NOMO-1 treated with dmso at 0.1 percent for 144 hours (cell line): Measurements from ENCODE around the gene MYCBPAP.
A peak's percentile ranks its signal among the peaks of the same experiment; 100 is the strongest.
"Not testable (repeated sequence)": the region's sequence is repeated elsewhere in the genome, so short reads cannot be mapped to it uniquely, and the experiment has no call there.

Source experiments
- DNase-seq: peaks from one replicate; lab custom pipeline; 2025; ENCODE audit not compliant: unreplicated experiment; lab: John Stamatoyannopoulos, UW

Gene MYCBPAP

DNA sequence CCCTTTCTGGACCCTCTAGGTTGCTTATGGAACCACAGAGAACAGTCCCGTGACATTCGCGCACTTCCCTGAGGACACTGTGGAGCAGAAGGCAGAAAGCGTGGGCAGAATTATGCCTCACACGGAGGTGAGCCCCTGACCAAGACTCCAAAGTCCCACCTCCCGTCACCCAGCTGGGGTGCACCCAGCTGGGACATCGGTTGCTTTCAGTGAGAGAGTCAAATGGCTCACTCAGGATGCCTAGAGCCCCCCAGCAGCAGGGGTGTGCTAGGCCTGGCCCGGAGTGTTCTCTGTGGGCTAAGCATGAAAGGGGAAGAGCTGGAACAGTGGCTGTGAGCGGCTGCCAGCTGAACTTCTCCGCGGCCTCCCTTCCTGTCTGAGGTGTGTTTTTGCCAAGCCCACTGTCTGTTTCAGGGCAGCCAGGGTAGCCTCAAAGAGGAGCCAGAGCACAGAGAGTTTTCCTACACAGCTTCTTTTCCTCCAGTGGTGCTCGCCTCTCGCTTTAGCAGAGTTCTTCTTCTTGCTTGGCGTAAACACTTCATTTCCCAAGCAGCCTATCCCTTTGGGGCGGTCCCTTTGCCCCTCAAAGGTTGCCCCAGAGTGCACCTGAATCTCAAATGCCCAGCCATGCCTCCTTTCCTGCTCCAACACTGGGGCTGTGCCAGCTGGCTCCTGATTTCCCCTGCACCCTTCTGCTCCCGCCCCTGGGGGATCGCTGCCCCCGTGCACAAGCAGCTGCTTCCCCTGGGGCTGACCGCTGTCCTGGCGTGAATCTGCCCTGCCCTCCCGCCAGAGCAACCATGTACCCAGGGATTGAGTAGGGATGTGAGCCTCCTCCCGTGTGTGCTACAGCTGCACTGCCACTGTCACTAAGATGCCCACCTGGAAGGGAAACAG lies 37.0 kb upstream of the MYCBPAP start:
- no peak for DNase-seq

DNA sequence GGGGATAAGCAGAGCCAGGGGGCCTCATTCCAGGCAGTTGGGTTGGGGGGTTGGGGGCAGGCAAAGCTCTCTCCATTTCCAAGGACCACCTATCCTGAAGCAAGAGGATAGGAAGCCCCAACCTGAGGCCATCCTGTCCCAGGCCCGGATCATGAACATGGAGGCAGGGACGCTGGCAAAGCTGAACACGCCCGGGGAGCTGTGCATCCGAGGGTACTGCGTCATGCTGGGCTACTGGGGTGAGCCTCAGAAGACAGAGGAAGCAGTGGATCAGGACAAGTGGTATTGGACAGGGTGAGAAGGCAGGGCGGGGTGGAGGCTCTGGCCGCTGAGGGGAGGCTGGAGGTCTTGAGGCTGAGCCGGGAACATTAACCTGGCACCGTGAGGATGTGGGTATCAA lies 36.0 kb upstream of the MYCBPAP start:
- DNase-seq: no peak

DNA sequence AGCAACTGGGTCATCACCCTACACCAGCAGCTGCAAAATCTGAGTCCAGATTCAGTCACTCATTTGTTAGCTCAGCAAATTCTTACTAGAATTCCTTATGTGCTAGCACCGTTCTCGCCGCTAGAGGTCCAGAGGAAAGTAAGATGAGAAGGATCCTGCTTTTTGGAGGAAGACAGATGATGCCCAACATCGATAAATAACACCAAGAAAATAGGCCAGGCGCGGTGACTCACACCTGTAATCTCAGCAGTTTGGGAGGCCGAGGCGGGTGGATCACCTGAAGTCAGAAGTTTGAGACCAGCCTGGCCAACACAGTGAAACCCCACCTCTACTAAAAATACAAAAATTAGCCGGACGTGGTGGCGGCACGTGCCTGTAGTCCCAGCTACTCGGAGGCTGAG lies 35.5 kb upstream of the MYCBPAP start:
- DNase-seq: not testable (repeated sequence)

DNA sequence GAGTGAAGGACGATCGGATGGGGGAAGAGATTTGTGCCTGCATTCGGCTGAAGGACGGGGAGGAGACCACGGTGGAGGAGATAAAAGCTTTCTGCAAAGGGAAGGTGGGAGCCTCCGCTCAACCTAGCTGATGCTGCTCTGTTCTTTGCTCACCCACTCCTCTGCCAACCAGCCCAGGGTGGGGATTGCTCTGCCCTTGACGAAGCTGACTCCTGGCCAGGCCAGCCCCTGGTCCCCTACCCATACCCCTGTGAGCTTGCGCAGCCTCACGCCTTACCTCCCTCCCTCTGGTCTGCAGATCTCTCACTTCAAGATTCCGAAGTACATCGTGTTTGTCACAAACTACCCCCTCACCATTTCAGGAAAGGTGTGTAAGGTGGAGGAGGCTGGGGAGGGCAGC lies 34.3 kb upstream of the MYCBPAP start:
- no peak for DNase-seq

DNA sequence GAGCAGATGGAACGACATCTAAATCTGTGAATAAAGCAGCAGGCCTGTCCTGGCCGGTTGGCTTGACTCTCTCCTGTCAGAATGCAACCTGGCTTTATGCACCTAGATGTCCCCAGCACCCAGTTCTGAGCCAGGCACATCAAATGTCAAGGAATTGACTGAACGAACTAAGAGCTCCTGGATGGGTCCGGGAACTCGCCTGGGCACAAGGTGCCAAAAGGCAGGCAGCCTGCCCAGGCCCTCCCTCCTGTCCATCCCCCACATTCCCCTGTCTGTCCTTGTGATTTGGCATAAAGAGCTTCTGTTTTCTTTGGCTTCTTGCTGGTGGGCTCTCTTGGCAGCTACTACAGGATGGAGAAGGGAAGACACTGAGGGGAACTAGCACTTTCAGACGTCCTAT lies 33.7 kb upstream of the MYCBPAP start:
- DNase-seq: no peak

DNA sequence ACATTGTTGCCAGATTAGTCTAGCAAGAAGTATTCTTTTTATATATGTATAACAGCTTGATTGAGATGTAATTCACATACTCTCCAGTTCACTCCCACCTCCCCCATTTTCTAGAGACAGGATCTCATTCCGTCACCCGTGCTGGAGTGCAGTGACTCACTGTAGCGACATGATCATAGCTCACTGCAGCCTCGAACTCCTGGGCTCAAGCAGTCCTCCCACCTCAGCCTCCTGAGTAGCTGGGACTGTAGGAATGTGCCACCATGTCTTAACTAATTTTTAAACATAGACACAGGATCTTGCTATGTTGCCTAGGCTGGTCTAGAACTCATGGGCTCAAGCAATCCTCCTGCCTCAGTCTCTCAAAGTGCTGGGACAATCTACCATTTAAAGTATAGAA lies 32.9 kb upstream of the MYCBPAP start:
- no peak for DNase-seq

DNA sequence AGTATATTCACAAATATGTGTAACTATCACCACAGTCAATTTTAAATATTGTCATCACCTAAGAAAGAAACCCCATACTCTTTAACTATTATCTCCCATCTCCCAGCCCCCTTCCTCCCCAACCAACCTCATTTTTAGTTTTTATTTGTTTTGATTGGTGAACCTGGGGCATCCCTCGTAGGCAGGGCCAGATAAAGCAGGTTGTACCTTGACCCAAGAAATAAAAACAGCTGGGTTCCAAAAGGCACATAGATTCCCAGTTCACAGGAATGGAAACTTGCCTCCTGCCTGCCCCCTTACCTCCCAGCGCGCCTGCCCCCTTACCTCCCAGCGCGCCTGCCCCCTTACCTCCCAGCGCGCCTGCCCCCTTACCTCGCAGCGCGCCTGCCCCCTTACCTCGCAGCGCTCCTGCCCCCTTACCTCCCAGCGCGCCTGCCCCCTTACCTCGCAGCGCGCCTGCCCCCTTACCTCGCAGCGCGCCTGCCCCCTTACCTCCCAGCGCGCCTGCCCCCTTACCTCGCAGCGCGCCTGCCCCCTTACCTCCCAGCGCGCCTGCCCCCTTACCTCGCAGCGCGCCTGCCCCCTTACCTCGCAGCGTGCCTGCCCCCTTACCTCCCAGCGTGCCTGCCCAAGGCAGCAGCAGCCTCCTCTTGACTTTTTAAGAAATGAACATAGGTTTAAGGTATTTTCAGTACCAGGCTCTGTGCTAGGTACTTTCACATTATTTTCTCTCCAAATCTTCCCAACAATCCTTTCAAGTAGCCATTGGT lies 32.3 kb upstream of the MYCBPAP start:
- DNase-seq: not testable (repeated sequence)

DNA sequence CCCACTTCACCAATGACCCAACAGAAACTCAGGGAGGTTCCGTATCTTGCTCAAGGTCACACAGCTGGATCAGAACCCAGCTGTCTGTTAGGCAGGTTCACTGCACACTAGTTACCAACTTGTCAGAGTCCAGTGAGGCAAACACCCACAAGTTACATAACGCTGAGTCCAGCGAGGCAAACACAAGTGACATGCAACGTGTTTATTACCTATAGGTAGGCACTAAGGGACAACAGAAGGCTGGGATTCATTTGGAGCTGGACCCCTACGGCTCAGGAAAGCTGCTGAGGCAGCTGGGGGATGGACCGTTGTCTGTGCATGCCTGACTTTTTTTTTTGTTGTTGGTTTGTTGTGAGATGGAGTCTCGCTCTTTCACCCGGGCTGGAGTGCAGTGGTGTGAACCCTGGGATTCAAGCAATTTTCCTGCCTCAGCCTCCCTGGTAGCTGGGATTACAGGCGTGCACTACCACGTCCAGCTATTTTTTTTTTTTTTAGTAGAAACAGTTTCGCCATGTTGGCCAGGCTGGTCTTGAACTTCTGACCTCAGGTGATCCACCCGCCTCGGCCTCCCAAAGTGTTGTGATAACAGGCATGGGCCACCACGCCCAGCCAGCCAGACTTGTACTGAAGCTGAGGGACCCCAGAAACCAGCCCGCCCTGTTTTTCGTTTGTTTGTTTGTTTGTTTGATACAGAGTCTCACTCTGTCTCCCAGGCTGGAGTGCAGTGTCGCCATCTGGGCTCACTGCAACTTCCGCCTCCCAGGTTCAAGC lies 31.5 kb upstream of the MYCBPAP start:
- no peak for DNase-seq

DNA sequence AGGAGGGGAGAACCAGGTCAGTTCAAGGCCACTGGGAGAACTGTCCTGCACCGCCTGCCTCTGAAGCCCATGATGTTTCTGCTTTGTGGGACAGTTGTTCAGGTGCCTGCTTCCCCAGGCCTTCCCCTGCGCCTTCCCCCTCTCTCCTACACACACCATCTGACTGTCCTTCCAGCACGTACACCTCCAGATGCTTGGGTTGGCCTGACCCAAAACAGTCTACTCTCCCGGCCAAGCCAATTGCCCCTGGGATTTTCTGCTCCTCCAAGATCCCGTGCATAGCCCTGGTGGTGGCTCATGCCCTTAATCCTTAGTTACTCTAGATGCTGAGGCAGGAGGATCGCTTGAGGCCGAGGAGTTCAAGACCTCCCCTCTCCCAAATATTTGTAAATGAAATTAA lies 30.3 kb upstream of the MYCBPAP start:
- no peak for DNase-seq

DNA sequence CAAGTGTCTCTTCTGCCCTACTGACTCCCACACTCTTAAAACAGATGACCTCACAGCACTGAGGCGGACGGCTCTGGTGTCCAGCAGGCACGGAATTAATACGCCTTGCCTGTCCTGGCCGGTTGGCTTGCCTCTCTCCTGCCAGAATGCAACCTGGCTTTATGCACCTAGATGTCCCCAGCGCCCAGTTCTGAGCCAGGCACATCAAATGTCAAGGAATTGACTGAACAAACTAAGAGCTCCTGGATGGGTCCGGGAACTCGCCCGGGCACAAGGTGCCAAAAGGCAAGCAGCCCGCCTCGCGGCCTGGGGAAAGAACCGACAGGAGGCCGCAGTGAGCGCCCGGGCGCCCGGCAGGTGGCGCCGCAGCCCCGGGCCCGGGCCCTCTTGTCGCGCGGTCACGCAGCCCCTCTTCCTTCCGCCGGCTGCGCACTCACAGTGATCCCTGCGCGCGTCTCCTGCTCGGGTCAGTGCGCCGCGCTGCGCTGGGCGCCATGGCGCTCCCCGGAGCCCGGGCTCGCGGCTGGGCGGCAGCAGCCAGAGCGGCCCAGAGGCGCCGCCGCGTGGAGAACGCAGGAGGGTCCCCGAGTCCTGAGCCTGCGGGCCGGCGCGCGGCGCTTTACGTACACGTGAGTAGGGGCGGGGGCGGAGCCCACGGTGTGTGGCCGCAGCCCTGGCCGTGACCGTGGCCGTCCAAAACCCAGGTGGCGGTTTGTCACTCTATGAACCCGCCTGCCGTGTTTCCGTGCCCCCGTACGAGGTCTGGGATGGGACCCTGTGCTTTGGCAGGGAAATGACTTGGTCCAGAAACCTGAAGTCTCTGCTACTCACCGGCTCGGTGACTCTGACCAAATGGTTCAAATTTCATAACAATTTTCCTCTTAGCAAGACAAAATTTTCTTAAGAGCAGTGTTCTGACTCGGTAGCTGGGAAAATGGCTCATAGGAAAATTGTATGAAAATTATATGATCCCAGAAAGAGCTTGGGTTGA lies 29.6 kb upstream of the MYCBPAP start, which contains the start of gene RSAD1:
RSAD1 (plus strand) TSS at position 470 of the 991 bp plus-strand sequence; CDS start at position 495, 25 bp downstream.
- peak; percentile 83 for DNase-seq

DNA sequence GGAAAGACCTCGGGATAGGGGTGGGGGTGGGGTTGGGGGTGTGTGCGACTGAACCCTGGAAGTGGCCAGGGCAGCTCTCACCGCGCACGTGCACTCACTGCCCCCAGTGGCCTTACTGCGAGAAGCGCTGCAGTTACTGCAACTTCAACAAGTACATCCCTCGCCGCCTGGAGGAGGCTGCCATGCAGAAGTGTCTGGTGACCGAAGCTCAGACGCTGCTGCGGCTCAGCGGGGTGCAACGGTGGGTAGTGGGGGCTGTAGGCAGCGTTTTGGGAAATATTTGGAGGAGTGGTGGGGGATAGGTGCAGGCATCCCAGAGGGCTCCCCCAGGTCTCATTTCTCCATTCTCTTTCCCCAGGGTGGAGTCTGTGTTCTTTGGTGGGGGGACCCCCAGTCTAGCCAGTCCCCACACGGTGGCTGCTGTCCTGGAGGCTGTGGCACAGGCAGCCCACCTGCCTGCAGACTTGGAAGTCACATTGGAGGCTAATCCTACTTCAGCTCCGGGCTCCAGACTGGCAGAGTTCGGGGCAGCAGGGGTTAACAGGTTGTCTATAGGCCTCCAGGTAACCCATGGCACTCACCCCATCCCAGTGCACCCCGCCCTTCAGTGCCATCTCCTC lies 28.6 kb upstream of the MYCBPAP start:
- DNase-seq: peak; percentile 80

DNA sequence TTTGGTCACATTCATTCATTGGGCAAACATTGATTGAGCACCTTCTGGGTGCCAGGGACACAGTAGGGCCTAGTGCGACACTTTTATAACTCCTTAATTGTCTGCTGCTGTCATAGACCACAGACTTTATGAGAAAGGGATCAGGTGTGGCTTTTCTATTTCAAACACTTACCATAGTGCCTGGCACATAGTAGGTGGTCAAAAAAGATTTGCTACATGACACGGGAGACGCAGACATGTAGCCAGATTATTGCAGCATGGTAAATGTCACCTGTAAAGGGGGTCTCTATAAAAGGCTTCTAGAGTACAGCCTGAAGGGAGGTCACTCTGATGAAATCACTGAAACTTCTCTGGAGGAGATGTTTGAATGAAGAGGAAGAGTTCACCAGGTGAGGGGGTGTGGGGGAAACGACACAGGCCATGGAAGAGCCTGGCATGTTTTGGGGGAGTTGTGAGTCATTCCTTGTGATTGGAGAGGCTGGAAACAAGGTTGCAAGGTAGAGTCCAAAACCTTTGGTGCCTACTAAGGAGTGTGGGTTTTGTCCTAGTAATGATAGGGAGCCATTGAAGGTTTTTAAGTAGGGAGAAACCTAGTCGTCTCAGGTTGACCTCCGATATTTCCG lies 28.0 kb upstream of the MYCBPAP start:
- no peak for DNase-seq

DNA sequence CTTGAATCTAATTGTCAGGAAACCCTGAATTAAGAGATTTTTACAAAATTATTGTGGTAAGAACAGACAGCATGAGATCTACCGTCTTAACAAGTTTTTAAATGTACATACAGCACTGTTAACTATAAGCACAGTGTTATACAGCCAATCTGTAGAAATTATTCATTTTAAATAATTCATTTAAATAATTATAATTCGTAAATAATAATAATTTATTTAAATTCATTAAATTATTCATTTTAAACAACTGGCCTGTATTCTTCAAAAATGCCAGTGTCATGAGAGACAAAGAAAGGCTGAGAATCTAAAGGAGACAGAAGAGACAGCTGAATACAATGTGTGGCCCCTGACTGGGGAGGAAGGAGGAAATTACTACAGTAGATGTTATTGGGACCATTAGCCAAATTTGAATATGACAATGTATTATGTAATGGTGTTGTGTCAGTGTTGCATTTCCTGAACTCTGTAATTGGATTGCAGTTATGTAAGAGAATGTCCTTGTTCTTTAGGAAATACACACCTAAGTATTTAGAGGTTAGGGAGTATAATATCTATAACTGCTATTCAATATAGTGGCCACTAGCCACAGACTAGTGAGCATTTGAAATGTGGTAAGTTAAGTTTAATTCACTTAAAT lies 27.3 kb upstream of the MYCBPAP start:
- DNase-seq: peak; percentile 8

DNA sequence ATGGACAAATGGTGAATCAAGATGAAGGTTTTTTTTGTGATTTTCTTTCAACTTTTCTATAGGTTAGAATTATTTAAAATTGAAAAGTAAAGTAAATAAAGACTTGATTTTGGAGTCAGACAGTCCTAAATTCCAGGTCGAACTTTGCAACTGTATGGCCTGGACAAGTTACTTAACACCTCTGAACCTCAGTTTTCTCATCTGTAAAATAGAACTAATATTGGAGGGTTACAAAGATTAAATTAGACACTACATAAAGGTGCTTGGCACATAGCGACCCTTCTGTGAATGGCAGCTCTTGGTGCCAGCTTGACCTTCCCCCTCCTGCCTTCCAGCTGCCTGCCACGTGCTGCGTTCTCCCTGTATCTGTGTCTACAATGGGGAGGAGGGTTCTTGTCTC lies 26.6 kb upstream of the MYCBPAP start:
- no peak for DNase-seq

DNA sequence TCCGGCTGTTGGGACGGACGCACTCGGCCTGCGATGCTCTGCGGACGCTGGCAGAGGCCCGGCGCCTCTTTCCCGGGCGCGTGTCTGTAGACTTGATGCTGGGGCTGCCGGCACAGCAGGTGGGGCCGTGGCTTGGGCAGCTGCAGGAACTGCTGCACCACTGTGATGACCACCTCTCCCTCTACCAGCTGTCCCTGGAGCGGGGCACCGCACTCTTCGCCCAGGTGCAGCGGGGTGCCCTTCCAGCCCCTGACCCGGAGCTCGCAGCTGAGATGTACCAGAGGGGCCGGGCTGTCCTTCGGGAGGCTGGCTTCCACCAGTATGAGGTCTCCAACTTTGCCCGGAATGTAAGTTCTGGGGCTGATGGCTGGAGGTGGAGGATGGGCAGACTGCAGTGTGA lies 26.1 kb upstream of the MYCBPAP start:
- no peak for DNase-seq

DNA sequence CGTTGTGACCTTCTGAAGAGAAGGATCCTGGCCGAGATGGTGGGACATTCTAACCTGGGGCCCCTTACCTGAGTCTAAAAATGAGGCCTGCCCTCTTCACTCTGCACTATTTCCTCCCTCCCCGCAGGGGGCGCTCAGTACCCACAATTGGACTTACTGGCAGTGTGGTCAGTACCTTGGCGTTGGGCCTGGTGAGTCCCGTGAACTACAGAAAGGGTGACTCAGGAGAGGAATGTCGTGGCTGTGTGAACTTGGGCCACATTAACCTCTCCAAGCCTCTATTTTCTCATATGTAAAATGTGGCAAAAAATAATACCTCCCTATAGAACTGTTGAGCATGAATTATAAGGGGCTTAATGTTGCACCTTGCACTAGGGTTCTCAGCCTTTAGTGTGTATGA lies 25.7 kb upstream of the MYCBPAP start:
- peak; percentile 53 for DNase-seq

DNA sequence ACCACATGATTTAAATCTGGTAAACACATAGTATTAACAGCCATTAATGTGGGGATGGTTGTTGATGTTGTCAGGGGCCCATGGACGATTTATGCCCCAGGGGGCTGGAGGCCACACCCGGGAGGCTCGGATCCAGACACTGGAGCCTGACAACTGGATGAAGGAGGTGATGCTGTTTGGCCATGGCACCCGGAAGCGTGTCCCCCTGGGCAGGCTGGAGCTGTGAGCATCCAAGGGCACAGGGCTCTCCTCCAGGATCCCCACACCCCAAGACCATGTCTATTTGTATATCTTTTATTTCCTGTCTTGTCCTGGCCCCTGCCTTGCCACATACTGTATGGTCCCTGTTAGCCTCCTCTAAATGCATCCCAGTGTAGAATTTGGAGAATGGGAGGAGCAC lies 25.0 kb upstream of the MYCBPAP start:
- no peak for DNase-seq

DNA sequence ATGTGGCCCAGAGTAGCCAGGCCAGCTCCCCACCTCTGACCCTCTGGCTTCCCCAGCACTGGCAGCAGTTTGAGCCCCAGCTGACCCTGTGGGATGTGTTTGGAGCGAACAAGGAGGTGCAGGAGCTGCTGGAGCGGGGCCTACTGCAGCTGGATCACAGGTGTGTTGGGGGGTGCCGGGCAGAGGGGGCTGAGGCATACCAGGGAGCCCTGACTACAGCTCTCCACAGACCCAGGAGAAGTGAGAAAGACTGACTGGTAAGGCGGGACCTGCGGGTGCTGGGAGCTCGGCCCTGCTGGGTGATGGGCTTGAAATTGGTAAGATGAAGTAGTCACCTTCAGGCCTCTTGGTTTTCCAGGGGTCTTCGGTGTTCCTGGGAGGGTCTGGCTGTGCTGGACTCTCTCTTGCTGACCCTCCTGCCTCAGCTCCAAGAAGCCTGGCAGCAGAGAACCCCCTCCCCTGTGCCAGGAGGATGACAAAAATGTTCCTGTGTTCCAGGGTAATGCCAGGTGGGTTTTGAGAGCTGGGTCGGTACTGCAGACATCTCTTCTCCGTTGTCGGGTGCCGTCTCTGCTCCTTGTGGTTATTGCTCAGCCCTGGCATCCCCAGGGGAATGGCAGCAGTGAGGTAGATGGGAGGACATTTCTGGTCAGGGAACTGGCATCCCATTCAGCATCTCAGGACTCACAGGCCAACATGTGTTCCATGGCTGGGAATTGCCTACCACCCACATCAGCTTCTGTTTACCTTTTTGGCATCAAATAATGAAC lies 23.7 kb upstream of the MYCBPAP start:
- DNase-seq: no peak
